GM19193 (cell line): ENCODE results near the gene ERG.

Experiments
- POLR2A ChIP-seq: IDR thresholded peaks from 4 replicates; pipeline ENCODE4 v1.6.1; 2011; ENCODE audit not compliant: insufficient read depth, insufficient read length; ENCODE audit errors: extremely low read depth

Gene ERG, protein sequence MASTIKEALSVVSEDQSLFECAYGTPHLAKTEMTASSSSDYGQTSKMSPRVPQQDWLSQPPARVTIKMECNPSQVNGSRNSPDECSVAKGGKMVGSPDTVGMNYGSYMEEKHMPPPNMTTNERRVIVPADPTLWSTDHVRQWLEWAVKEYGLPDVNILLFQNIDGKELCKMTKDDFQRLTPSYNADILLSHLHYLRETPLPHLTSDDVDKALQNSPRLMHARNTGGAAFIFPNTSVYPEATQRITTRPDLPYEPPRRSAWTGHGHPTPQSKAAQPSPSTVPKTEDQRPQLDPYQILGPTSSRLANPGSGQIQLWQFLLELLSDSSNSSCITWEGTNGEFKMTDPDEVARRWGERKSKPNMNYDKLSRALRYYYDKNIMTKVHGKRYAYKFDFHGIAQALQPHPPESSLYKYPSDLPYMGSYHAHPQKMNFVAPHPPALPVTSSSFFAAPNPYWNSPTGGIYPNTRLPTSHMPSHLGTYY

GRCh38 chr21:38498057-38498833 lies at the start of gene ERG:
TSS of gene ERG (minus strand) at chr21:38498477. CDS start at chr21:38498380, 97 bp downstream.
- no peak for TF ChIP-seq POLR2A

DNA sequence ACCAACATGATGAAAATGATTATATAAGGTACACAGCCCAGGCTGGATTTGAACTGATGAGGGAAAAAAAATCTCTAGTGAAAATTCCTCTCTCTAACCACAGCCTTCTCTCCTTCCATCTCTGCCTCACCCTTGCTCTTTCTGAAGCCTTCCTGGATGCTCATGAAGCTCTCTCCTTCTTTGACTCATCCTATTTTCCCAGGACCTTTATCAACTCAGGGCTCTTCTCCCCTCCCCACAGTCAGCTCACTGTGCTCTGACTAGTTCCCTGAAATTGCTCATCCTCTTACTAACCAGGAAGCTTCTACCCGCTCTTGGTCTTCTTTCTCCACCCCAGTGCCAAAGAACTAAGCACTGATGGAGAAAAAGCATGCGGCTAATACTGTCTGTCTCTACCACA lies 46.4 kb upstream of the ERG start:
- no peak for TF ChIP-seq POLR2A

GRCh38 chr21:38542263-38542662 lies 44.0 kb upstream of the ERG start:
- no peak for TF ChIP-seq POLR2A

DNA sequence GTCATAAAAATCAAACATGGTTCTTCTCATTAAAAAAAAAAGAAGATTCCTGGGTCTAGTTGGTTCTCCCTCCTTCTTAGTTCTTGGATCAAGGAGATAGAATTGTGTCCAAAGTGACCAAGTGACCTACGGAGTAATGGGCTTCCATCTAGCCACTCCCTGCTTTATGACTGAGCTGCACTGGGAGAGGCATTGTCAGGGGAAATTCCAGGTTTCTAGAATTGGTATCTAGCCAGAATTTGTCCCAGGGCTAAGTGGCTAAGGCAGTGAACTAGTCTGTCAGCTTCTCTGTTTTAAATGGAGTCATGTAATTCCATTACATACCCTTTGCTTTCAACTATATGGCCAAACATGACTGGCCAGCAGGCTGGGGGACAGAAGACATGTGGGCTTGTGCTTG lies 40.1 kb upstream of the ERG start:
- TF ChIP-seq POLR2A, result no peak

GRCh38 chr21:38534591-38534990 lies 36.3 kb upstream of the ERG start:
- no peak for TF ChIP-seq POLR2A

- no peak for TF ChIP-seq POLR2A
These were observed 35.6 kb upstream of the ERG start for GRCh38 chr21:38533887-38534286.

DNA sequence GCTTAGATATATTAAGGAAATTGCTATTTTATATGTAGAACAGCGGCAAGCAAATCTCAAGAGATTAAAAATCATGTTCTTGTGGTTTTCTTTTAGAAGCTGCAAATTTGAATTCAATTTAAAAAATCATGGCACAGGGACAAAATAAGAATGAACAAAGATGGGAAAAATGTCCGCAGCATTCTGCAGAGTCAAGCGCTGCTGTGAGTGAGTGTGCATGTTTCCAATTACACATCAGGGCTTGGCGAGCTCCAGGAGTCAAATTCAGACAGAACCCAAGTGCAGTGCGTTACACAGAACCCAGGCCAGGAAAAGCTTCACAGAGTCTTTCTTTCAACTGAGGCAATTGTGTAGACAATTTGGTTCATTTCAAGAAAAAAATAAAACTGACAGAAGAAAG lies 33.3 kb upstream of the ERG start:
- TF ChIP-seq POLR2A, result no peak

DNA sequence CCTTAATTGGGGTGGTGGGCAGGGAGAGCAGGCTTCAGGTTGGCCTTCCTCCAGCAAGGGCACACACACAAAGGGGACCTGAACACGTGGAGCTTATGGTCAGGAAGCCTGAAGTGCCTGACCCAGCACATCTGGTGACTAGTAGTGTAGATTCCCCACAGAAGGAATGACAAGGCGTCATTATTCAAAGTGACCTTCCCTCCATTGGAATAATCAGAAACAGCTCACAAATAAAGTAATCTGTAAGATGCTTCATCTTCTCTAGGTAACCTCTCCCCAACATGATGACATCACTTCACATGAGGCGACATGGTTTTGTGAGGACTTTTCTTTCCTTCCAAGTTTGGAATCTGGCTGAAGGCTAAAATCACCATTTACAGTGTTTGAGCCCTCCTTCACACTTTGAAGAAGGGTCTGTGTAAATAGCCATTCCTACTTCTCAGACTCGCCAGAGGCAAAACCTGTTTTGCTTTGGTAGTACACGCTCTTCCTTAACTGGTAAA lies 32.8 kb upstream of the ERG start:
- no peak for TF ChIP-seq POLR2A

DNA sequence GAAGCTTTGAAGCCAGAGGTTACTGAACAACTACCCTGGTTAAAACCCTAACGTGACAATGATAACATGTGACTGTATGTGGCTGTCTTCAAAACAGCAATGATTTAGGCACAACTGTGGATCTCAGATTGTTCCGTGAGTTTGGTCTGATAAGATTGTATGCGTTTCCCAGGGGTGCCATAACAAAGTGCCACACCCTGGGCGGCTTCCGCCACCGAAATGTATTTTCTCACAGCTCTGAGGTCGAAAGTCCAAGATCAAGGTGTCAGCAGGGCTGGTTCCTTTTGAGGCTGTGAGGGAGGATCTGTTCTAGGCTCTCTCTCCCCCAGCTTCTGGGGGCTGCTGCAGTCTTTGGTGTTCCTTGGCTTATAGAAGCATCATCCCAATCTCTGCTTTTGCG lies 29.5 kb upstream of the ERG start:
- TF ChIP-seq POLR2A, result no peak

DNA sequence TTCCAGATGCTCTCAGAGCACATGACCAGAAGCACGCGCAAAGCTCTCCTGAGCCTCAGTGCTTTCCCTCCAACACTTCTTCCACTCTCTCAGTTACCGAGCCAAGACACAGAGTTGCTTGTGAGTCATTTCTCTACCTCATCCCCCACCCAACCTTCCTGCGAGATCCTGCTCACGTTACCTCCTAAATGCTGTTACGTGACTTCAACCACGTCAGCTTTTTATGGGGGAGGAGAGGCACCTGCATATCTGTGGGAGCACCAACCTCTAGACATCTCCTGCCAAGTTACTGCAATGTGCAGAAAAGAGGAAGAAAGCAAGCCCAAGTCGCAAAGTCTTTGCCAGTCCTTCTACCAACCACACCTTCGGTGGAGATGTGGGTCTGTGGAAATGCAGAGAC lies 27.2 kb upstream of the ERG start:
- no peak for TF ChIP-seq POLR2A

GRCh38 chr21:38524168-38525153 lies 26.2 kb upstream of the ERG start:
- no peak for TF ChIP-seq POLR2A

- TF ChIP-seq POLR2A, result no peak
These were observed 22.2 kb upstream of the ERG start for GRCh38 chr21:38520511-38520910.

GRCh38 chr21:38511662-38512243 lies 13.5 kb upstream of the ERG start:
- no peak for TF ChIP-seq POLR2A

DNA sequence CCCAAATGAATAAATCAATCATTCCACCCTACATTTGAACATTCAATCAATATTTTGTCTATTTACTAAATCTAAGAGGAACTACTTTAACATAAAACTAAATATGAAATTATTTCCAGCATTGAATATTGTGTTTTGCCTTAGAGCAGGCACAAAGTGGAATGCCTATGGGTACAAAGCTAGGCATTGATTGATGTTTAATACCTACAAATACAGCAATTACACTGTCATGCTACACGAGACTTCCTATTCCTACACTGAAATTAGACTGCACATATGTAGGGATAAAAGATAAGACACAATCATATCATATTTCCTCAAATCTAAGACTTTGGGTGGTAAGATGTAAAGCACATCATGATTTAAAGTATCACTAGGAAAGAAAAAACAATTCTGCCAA lies 12.9 kb upstream of the ERG start:
- no peak for TF ChIP-seq POLR2A
